Heart right ventricle (tissue), 16 donors: ENCODE measurements around the gene MLYCD. TPM values are rescaled to one million over a fixed set of nuclear protein-coding genes. Genes with fewer than 3 reads are reported as not detected.

Source experiments
- ATAC-seq, 8 donors: fragments of 200-7000 bp; cut with Tn5 transposase; one replicate each; pipeline ENCODE4 v1.9.1; 2020; ENCODE audit warnings: mild to moderate bottlenecking in 8 of 8, moderate library complexity in 8 of 8, moderate number of reproducible peaks in 1 of 8
- DNase-seq, 2 donors: peaks; one replicate each; pipeline ENCODE4 v3.0.0-alpha.2; 2020
- H3K27ac ChIP-seq, 10 donors: fragments of 200-600 bp; sonication (generic) in 2 of 10; one replicate each; pipeline versions ENCODE4 v1.5.0 to v1.8.0; 2020 to 2022; ENCODE audit warnings: mild to moderate bottlenecking in 3 of 10
- H3K27me3 ChIP-seq, 7 donors: fragments of 200-600 bp; one replicate each; pipeline ENCODE4 v1.8.0; 2021 to 2022; ENCODE audit warnings: mild to moderate bottlenecking in 2 of 7
- H3K36me3 ChIP-seq, 9 donors: fragments of 200-600 bp; sonication (generic) in 1 of 9; one replicate each; pipeline versions ENCODE4 v1.5.0 to v1.8.0; 2020 to 2022; ENCODE audit warnings: mild to moderate bottlenecking in 2 of 9
- H3K4me1 ChIP-seq, 9 donors: fragments of 200-600 bp; sonication (generic) in 1 of 9; one replicate each; pipeline versions ENCODE4 v1.5.0 to v1.8.0; 2020 to 2022; ENCODE audit warnings: mild to moderate bottlenecking in 4 of 9
- H3K4me3 ChIP-seq, 10 donors: fragments of 200-600 bp; sonication (generic) in 2 of 10; one replicate each; pipeline versions ENCODE4 v1.5.0 to v1.8.0; 2020 to 2022; ENCODE audit warnings: mild to moderate bottlenecking in 7 of 10, moderate library complexity in 2 of 10
- H3K9me3 ChIP-seq, 11 donors: fragments of 200-600 bp in 10 of 11; sonication (generic) in 2 of 11; one replicate each; pipeline versions ENCODE4 v1.5.0 to v1.8.0; 2013 to 2022; ENCODE audit warnings: mild to moderate bottlenecking in 2 of 11, control low read depth in 1 of 11, moderate library complexity in 1 of 11
- WGBS, 2 donors: extraction: QIAGEN DNeasy Blood & Tissue Kit; methylation state at CpG; one replicate each; pipeline ENCODE4 v1.1.7; 2013; ENCODE audit warnings: inconsistent platforms in 1 of 2; 5-methylcytosine and 5-hydroxymethylcytosine counted together
- intact Hi-C, 10 donors: fragments of 100-400 bp; cut with DNase I; formaldehyde crosslinking; loops; one replicate each; pipeline versions ENCODE4 v1.11.1 to v1.14.2; 2022
- polyA plus RNA-seq, 2 donors: library from polyadenylated mRNA; stranded (reverse); fragments of 200-250 nt; gene quantifications; one replicate each; pipeline ENCODE4 v1.2.3, GENCODE V29; 2013
- total RNA-seq, 10 donors: library from RNA; stranded (reverse); fragmentation: NEBNext Ultra II Directional in 3 of 10; extraction: Animal tissue kit (Norgen Biotek cat#: 25700) in 3 of 10; gene quantifications; one replicate each; pipeline versions ENCODE4 v1.2.1 to v1.2.4, GENCODE V29; 2021 to 2023
- TF ChIP-seq, protein P1 (sequence below), 9 donors: fragments of 200-600 bp; sonication (generic) in 2 of 9; IDR thresholded peaks; one replicate each; pipeline versions ENCODE4 v1.5.0 to v1.8.0; 2021 to 2022; ENCODE audit warnings: antibody characterized with exemption in 9 of 9, mild to moderate bottlenecking in 5 of 9, moderate library complexity in 1 of 9
- donor health status: Arrhythmogenic right ventricular cardiomyopathy.
- donor health status: ischemic (EF 13 %, LVEDD 7.1; RV severe dilation, severe dysfunction).
- donor health status: healthy with polysubstance abuse.
- donor health status: DM: no; HTN: yes; CAD: no.
- donor health status: DM: no; HTN: no; CAD: no.
- donor health status: ischemic (EF 25% LVEDD 6.9; RV normal size, moderate dysfunction).
- donor health status: ischemic (EF 25% LVEDD 5.7; RV mildly dilated, moderate dysfunction).
- donor health status: healthy.
- donor health status: DM: yes; HTN: yes; CAD: no.
- donor health status: Ischemic cardiomyopathy.
- donor health status: ischemic (EF 35%, LVEDD 5.7; RV mildly dilated, moderate dysfunction).
- donor health status: nonischemic (EF 11% LVEDD 7.7; RV severe dilation, severe dysfunction).
- donor health status: DM: yes; HTN: yes; CAD: no.
- donor health status: PGD.
- donor health status: ischemic (EF 29% LVEDD 5.4; RV normal size, mild dysfunction).
- donor health status: nonischemic (EF 23%, LVEDD 6.1; RV moderate dilation, normal function).

The MLYCD gene
- total and polyA plus RNA-seq, 12 donors = 13.5 to 58.0 (median 38.6) TPM

DNA sequence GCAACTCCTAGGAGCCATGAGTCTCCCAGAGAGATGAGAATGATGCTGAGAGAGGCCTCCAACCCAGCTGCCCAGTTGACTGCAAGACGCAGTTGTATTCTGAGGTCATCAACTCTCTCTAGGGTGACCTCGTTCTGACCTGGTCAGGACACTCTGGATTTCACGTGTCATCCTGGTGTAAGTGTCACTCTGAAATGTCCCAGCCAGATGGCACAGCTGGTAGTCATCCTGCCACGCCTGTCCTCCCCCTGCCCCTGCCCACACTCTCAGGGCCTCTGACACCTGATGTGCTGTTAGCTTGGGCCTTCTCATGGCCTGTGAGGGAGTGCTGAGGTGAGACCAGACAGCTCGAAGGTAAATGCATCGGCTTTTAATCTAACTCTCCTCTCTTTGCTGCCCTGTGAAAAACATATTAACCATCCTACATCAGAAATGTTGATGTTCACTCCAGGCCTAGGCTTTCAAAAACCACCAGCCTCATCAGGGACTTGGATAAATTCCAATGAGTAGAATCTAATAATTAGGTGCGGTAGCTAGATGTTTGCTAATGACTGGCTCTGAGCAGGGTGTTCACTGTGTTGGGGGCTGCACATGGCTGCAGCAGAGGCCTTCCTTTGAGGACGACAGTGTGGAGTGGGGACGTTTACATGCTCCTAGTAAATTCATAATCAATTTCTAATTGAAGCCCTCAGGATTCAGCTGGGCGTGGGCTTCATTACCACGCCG, 13.8 kb downstream of the MLYCD start:
- peak; percentile 27 to 80 (median 74) for ATAC-seq
- no peaks in the 10 kb centered on the region for H3K27me3 ChIP-seq
- peaks cover 0 to 94% (median 57%) of the 10 kb centered on the region in 9 donors for H3K36me3 ChIP-seq
- intact Hi-C loops = loop anchor here in 1 of 10 donors (5.0 kb wide), 1 partner anchor 40 kb away; the partner anchor contains the start of gene OSGIN1
- peak overlapping the region; percentile 24 to 92 (median 74) for H3K27ac ChIP-seq
- H3K9me3 ChIP-seq = no peaks in the 10 kb centered on the region
- DNase-seq = peak; percentile 42 to 45
- TF ChIP-seq, protein P1, sequence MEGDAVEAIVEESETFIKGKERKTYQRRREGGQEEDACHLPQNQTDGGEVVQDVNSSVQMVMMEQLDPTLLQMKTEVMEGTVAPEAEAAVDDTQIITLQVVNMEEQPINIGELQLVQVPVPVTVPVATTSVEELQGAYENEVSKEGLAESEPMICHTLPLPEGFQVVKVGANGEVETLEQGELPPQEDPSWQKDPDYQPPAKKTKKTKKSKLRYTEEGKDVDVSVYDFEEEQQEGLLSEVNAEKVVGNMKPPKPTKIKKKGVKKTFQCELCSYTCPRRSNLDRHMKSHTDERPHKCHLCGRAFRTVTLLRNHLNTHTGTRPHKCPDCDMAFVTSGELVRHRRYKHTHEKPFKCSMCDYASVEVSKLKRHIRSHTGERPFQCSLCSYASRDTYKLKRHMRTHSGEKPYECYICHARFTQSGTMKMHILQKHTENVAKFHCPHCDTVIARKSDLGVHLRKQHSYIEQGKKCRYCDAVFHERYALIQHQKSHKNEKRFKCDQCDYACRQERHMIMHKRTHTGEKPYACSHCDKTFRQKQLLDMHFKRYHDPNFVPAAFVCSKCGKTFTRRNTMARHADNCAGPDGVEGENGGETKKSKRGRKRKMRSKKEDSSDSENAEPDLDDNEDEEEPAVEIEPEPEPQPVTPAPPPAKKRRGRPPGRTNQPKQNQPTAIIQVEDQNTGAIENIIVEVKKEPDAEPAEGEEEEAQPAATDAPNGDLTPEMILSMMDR (IDR thresholded peaks at IDR 0.05) = no peak
- WGBS, 2 donors = 48 to 56% methylated on average over 12 of the region's 12 CpGs
- H3K4me3 ChIP-seq = no peak overlapping the region
- peaks cover 2 to 36% (median 15%) of the 10 kb centered on the region in 9 donors for H3K4me1 ChIP-seq

DNA sequence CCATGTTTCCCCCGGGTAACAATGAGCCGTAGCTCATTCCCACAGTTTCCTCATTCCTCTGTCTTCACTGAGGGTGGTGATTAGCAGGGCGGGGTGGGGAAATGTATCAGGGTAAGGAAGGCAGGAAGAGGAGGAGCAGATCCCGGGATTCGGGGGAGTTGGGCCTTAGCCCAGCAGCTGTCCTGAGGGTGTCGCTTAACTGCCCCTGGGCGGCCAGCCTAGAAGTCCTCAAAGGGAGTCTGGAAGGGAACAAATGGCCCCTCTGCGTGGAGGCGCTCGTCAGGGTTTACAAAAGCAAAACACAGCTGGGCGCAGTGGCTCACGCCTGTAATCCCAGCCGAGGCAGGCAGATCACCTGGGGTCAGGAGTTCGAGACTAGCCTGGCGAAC, 14.3 kb downstream of the MLYCD start:
- ATAC-seq = peak; percentile 94 to 97 (median 96)
- no peak overlapping the region for H3K4me3 ChIP-seq
- no peaks in the 10 kb centered on the region for H3K9me3 ChIP-seq
- DNase-seq = peak; percentile 78 to 85
- TF ChIP-seq, protein P1 (IDR thresholded peaks at IDR 0.05) = peak in 2 of 9 donors; percentile 16 to 17
- peaks cover 0 to 94% (median 57%) of the 10 kb centered on the region in 9 donors for H3K36me3 ChIP-seq
- H3K27ac ChIP-seq = peak overlapping the region; percentile 24 to 92 (median 74)
- peaks cover 2 to 33% (median 15%) of the 10 kb centered on the region in 9 donors for H3K4me1 ChIP-seq
- WGBS, 2 donors = 32 to 37% methylated on average over 15 of the region's 15 CpGs
- H3K27me3 ChIP-seq = no peaks in the 10 kb centered on the region
- intact Hi-C loops = loop anchor here in 1 of 10 donors (5.0 kb wide), 1 partner anchor 39 kb away; the partner anchor contains the start of gene OSGIN1

DNA sequence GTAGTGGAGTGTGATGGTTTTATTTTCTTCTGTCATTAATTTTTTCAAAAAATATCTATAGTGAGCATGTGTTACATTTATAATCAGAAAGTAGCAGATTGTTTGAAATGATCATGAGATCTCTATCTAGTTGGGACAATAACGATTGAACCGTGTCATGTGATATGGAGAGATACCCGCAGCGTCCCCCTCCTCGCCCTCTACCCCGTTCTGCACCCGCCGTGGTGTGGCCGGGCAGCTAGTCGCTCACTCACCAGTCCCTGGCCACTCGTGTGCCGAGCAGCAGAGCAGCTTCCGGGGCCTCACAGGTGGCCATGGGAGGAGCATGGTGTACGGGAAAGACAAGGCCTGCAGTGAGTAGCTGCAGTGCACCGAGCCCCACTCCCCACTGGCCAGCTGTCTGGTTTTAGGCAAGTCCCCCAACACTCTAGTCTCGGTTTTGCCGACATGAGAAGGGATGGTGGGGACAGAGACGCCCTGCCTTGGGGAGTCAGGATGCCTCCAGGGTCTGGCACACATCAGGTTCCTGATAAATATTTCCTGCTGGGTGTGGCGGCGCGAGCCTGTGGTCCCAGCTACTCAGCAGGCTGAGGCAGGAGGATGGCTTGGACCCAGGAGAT, 15.3 kb downstream of the MLYCD start:
- DNase-seq (no peak), ATAC-seq (no peak)
- H3K4me3 ChIP-seq = no peak overlapping the region
- TF ChIP-seq, protein P1 (IDR thresholded peaks at IDR 0.05) = no peak
- H3K27ac ChIP-seq = peak overlapping the region in 2 of 10 donors; percentile 73 to 87
- peaks cover 2 to 26% (median 15%) of the 10 kb centered on the region in 9 donors for H3K4me1 ChIP-seq
- no peaks in the 10 kb centered on the region for H3K9me3 ChIP-seq
- H3K36me3 ChIP-seq = peaks cover 0 to 94% (median 57%) of the 10 kb centered on the region in 9 donors
- H3K27me3 ChIP-seq = no peaks in the 10 kb centered on the region
- WGBS, 2 donors = 90% methylated on average over 21 of the region's 21 CpGs
- intact Hi-C loops = loop anchor here in 1 of 10 donors (5.0 kb wide), 1 partner anchor 38 kb away; the partner anchor contains the start of gene OSGIN1

DNA sequence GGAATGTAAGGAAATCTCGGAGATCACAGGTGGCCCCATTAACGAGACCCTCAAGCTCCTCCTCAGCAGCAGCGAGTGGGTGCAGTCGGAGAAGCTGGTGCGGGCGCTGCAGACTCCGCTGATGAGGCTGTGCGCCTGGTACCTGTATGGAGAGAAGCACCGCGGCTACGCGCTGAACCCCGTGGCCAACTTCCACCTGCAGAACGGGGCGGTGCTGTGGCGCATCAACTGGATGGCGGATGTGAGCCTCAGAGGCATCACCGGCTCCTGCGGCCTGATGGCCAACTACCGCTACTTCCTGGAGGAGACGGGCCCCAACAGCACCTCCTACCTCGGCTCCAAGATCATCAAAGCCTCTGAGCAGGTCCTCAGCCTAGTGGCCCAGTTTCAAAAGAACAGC, 16.2 kb downstream of the MLYCD start:
- Histone ChIP-seq H3K4me3 (no peak overlapping the region), H3K27me3 (no peaks in the 10 kb centered on the region), H3K9me3 (no peaks in the 10 kb centered on the region), H3K4me1 (peaks cover 2 to 26% (median 15%) of the 10 kb centered on the region in 9 donors), H3K36me3 (peaks cover 0 to 94% (median 57%) of the 10 kb centered on the region in 9 donors), H3K27ac (no peak overlapping the region)
- no peak for DNase-seq
- intact Hi-C loops = loop anchor here in 1 of 10 donors (5.0 kb wide), 1 partner anchor 73 kb away; no protein-coding TSS in a partner anchor
- no peak for ATAC-seq
- TF ChIP-seq, protein P1 (IDR thresholded peaks at IDR 0.05) = no peak
- WGBS, 2 donors = 95 to 96% methylated on average over 22 of the region's 22 CpGs
